ACC112 (cell line): ENCODE results near the gene OR6B2.
"Not testable (repeated sequence)": the region's sequence is repeated elsewhere in the genome, so short reads cannot be mapped to it uniquely, and the experiment has no call there.

Source experiments
- H2AFZ ChIP-seq: fragments of 200-600 bp; sonication (generic); one replicate; pipeline ENCODE4 v1.6.0; 2017; ENCODE audit warnings: antibody characterized with exemption, low read length; ENCODE audit not compliant: unreplicated experiment
- H3K27ac ChIP-seq: fragments of 200-600 bp; sonication (generic); 2 replicates; pipeline ENCODE4 v1.5.1; 2014; ENCODE audit warnings: low read depth, mild to moderate bottlenecking, antibody characterized with exemption, low read length, moderate library complexity
- H3K27me3 ChIP-seq: fragments of 200-600 bp; sonication (generic); 2 replicates; pipeline ENCODE4 v1.6.1; 2014; ENCODE audit warnings: mild to moderate bottlenecking, antibody characterized with exemption, low read length, moderate library complexity, mixed read lengths; ENCODE audit not compliant: insufficient read depth
- H3K36me3 ChIP-seq: fragments of 200-600 bp; sonication (generic); 2 replicates; pipeline ENCODE4 v1.6.1; 2016; ENCODE audit warnings: mild to moderate bottlenecking, antibody characterized with exemption, low read length, moderate library complexity, mixed read lengths; ENCODE audit not compliant: insufficient read depth
- H3K4me1 ChIP-seq: fragments of 200-600 bp; sonication (generic); one replicate; pipeline ENCODE4 v1.6.1; 2016; ENCODE audit warnings: low read length, mixed read lengths; ENCODE audit not compliant: insufficient read depth, unreplicated experiment, control insufficient read depth
- H3K4me3 ChIP-seq: fragments of 200-600 bp; sonication (generic); 2 replicates; pipeline ENCODE4 v1.5.1; 2014; ENCODE audit warnings: mild to moderate bottlenecking, low read depth, low read length
- H3K79me2 ChIP-seq: fragments of 200-600 bp; sonication (generic); one replicate; pipeline ENCODE4 v1.6.0; 2016; ENCODE audit warnings: low read length; ENCODE audit not compliant: control insufficient read depth, unreplicated experiment, insufficient read depth

Gene OR6B2

DNA sequence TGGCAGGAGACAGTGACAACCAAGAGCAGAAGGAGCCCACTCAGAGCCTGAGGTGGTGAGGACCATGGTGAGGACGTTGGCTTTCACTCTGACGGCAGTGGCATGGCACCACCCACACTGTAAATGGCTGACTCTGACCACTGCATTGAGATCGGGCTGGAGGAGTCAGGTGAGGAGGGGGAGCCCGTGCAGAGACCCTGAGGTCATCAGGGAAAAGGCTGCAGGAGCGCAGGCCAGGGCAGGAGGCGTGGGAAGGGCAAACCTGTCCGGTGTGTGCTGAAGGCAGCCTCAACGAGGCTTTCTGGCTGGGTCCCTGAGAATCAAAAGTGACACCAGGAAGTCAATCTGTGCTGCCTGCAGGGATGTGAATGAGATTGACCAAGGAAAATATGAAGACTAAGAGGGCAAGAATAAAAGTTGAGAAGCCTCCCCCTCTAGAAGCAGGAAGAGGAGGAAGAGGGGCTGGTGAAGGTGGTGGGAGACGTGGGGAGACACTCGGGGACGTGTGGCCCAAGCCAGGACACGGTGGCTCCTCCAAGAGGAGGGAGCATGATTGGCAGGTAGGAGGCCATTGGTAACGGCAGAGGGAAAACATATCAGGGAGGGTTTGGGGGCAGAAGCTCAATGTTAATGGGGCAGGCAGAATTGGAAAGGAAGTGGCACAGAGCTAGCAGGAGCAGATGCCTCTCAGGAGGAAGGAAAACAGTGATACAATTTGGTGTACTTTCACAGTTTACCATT is 25.1 kb upstream of the OR6B2 start:
- H3K27ac ChIP-seq: no peak overlapping the region
- no peaks in the 10 kb centered on the region for H3K4me1 ChIP-seq
- peaks cover 85% of the 10 kb centered on the region for H3K27me3 ChIP-seq
- H3K4me3 ChIP-seq: no peak overlapping the region
- no peaks in the 10 kb centered on the region for H3K36me3 ChIP-seq
- no peak overlapping the region for H2AFZ ChIP-seq
- no peaks in the 10 kb centered on the region for H3K79me2 ChIP-seq

DNA sequence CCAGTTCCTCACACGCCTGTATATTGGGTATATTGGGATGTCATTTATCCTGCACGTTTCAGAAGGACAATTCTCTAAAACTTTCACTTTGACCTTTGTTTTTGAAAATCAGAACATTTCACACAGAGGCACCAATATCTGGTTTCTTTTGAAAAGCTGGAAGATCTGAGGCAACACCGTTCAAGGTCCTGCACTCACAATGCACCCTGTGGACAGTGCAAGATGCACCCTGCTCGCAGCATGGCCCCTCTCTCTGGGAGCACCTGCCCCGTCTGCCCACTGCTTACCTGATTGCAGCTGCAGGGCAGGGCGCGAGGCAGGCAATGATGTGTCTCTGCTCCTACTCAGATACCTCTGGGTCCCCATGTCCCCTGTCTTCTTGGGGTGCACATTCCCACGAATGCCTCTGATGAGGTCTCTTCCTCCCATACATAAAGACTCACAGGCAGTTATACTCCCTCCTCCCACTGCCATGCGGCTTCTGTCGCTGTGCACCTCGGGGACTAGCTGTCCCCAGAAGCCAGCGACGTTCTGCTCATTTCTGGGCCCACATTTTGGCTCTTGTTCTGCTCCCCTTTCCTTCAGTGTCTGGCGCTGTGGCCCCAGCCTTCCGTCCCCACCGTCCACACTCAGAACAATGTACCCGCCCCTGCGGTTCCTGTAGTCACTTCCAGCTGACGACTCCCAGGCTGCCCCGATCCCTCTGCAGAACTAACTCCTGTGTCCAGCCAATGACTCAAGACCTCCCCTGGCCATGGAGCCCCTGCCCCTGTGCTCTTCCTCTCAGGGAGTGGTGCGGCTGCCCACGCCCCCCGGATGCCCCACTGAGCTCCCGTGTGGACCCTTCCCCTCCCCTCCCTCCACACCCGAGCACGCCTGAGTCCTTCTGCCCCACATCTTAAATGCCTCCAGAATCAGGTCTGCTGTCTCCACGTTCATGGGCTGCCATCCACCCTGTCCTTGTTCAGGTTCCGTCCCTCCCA is 23.2 kb upstream of the OR6B2 start, which contains the start of gene OR6B3:
TSS of gene OR6B3 (minus strand) at position 349 of the 983 bp plus-strand sequence.
- Histone ChIP-seq H3K36me3 (no peaks in the 10 kb centered on the region), H2AFZ (no peak within 1 kb of the TSS), H3K27ac (no peak within 1 kb of the TSS), H3K4me3 (no peak within 1 kb of the TSS), H3K79me2 (no peaks in the 10 kb centered on the region), H3K27me3 (peaks cover 97% of the 10 kb centered on the region), H3K4me1 (no peaks in the 10 kb centered on the region)

DNA sequence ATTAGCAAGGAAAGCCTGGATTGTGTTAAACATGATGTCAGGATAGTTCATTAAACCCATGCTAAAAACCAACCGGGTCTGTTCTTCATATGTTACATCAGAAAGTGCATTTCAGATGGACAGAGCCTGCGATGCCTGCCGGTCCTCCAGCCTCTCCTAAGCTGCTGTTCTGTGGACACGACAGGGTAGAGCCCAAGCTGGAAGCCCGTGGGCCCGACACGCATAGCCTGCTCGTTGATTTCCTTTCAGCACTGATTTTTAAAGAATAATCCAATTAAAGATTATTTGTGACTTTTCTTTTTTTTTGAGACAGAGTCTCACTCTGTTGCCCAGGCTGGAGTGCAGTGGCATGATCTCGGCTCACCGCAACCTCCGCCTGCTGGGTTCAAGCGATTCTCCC is 22.3 kb upstream of the OR6B2 start:
- no peak overlapping the region for H3K4me3 ChIP-seq

DNA sequence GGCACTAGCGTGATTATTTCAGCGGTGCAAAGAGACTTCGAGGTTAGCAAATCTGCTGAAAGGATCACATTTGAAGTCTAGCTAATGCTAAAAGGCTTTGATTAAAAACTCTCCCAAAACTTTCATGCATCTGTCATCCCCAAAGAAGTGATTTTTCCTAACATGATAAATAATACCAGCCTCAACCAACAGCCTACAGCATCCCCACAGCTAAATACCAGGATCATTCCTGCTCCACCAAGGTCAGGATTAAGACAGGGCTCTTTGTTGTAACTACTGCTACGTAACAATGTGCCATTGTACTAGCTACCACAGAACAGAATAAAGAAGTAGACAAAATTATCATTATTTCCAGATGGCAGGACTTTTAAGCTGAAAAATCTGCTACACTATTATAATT is 21.5 kb upstream of the OR6B2 start:
- H3K27ac ChIP-seq: no peak overlapping the region
- peaks cover 99% of the 10 kb centered on the region for H3K27me3 ChIP-seq
- H3K79me2 ChIP-seq: no peaks in the 10 kb centered on the region
- no peaks in the 10 kb centered on the region for H3K4me1 ChIP-seq
- no peak overlapping the region for H3K4me3 ChIP-seq
- no peak overlapping the region for H2AFZ ChIP-seq
- no peaks in the 10 kb centered on the region for H3K36me3 ChIP-seq

More for the DNA sequence above, 22.3 kb upstream of the OR6B2 start:
- peaks cover 99% of the 10 kb centered on the region for H3K27me3 ChIP-seq
- no peaks in the 10 kb centered on the region for H3K36me3 ChIP-seq
- H2AFZ ChIP-seq: no peak overlapping the region
- no peaks in the 10 kb centered on the region for H3K4me1 ChIP-seq
- H3K79me2 ChIP-seq: no peaks in the 10 kb centered on the region
- H3K27ac ChIP-seq: no peak overlapping the region

DNA sequence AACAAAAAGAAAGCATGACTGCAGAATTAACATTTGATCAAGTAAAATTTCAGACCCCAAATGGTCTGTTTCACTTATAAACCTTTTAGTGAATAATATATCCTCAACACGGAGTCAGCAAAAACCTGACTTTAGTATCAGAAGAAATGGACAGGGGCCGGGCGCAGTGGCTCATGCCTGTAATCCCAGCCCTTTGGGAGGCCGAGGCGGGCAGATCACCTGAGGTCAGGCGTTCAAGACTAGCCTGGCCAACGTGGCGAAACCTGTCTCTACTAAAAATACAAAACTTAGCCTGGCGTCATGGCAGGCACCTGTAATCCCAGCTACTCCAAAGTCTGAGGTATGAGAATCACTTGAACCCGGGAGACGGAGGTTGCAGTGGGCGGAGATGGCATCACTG is 20.0 kb upstream of the OR6B2 start:
- H3K27me3 ChIP-seq: peaks cover 90% of the 10 kb centered on the region
- H2AFZ ChIP-seq: no peak overlapping the region
- no peaks in the 10 kb centered on the region for H3K79me2 ChIP-seq
- no peaks in the 10 kb centered on the region for H3K36me3 ChIP-seq
- no peak overlapping the region for H3K4me3 ChIP-seq
- H3K27ac ChIP-seq: no peak overlapping the region
- no peaks in the 10 kb centered on the region for H3K4me1 ChIP-seq

DNA sequence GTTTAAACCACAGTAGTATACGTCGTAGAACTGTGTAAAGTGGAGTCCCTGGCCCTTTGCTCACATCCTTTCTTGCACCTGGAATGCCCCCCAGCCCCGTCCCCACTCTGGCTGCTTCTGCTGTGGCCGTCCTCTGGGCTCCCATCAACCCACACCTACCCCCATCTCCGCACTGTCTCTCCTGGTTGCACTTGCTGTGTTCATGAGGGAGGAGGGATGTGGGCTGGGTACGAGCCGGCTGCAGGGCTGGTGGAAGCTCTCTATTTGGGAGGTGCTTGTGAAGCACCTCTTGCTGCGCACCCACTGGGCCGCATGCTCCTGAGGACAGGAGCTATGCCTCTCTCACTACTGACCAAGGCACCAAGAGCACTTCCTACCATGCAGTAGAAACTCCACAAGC is 18.0 kb upstream of the OR6B2 start:
- no peaks in the 10 kb centered on the region for H3K4me1 ChIP-seq
- H3K27ac ChIP-seq: no peak overlapping the region
- H3K36me3 ChIP-seq: no peaks in the 10 kb centered on the region
- no peaks in the 10 kb centered on the region for H3K79me2 ChIP-seq
- no peak overlapping the region for H2AFZ ChIP-seq
- H3K27me3 ChIP-seq: peaks cover 90% of the 10 kb centered on the region
- no peak overlapping the region for H3K4me3 ChIP-seq

DNA sequence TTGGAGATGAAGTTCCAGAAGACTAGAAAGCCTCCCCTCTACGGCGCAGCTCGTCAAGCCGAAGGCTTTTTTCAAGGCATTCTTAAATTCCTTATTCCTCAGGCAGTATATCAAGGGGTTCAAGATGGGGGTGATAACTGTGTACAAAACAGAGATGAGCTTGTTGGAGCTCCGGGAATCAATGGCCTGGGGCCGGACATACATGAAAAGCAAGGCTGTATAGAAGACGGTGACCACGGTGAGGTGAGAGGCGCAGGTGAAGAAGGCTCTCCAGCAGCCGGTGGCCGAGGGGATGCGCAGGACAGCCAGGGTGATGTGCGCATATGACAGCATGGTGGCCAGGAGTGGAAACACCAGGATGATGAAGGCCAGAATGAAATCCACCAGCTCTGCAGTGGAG is 14.9 kb upstream of the OR6B2 start:
- peaks cover 83% of the 10 kb centered on the region for H3K27me3 ChIP-seq
- no peaks in the 10 kb centered on the region for H3K4me1 ChIP-seq
- H3K27ac ChIP-seq: no peak overlapping the region
- H3K4me3 ChIP-seq: no peak overlapping the region
- H3K36me3 ChIP-seq: no peaks in the 10 kb centered on the region
- H2AFZ ChIP-seq: no peak overlapping the region
- H3K79me2 ChIP-seq: no peaks in the 10 kb centered on the region

DNA sequence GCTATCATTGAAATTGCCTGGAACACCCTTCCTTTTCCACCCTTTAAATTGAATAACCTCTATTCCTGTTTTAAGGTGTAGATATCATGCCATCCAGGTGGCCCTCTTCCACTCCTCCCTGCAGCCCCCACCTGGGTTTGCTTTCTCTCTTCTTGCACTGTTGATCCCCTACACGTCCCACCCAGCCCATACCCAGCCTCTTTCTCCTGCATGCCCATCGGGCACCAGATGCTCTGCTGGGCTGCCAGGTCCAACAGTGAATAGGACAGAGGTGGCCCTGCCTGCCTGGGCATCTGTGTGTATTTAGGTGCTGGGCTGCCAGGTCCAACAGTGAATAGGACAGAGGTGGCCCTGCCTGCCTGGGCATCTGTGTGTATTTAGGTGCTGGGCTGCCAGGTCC is 13.9 kb upstream of the OR6B2 start:
- not testable (repeated sequence) for H3K79me2 ChIP-seq, H2AFZ ChIP-seq, H3K4me3 ChIP-seq, H3K27ac ChIP-seq, H3K36me3 ChIP-seq, H3K4me1 ChIP-seq
- peaks cover 83% of the 10 kb centered on the region for H3K27me3 ChIP-seq

DNA sequence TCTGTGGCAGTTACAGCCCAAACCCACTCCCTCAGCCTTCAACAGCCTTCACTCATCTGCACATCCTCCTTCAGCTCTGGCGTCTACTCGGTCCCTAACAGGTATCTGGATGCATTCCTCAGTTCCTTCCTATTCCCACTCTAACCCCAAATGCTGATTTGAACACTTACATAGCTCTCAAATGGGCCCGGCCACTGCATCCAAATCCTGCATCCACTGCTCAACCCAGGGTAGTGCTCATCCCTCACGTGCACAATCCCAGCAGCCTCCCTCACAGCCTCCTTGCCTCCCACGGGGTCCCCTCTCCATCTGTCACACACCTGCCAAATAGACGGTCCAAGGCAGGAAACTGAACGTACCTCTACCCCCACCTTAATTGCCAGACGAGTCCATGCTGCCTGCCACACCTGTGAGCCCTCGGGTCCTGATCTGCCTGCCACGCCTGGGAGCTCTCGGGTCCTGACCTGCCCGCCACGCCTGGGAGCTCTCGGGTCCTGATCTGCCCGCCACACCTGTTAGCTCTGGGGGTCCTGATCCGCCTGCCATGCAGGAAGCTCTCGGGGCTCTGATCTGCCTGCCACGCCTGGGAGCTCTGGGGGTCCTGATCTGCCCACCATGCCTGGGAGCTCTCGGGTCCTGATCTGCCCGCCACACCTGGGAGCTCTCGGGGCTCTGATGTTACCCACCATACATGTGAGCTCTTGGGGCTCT is 13.2 kb upstream of the OR6B2 start:
- Histone ChIP-seq H3K4me1 (no peaks in the 10 kb centered on the region), H3K27ac (no peak overlapping the region), H3K36me3 (no peaks in the 10 kb centered on the region), H3K4me3 (no peak overlapping the region), H3K27me3 (peaks cover 83% of the 10 kb centered on the region), H2AFZ (no peak overlapping the region), H3K79me2 (no peaks in the 10 kb centered on the region)

DNA sequence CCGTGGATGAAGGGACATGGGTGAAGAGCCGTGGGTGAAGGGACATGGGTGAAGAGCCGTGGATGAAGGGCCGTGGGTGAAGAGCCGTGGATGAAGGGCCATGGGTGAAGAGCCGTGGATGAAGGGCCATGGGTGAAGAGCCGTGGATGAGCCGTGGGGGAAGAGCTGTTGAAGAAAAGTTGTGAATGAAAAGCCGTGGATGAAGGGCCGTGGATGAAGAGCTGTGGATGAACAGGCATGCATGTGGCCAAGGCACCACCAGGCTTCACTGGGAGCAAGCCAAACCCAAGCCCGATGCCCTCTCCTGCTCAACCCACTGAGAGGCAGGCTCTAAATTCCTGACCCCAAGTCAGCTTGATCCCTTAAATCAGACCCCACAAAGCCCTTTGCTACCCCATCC is 12.5 kb upstream of the OR6B2 start:
- Histone ChIP-seq H3K79me2 (no peaks in the 10 kb centered on the region), H3K27ac (no peak overlapping the region), H2AFZ (no peak overlapping the region), H3K27me3 (peaks cover 82% of the 10 kb centered on the region), H3K36me3 (no peaks in the 10 kb centered on the region), H3K4me3 (no peak overlapping the region), H3K4me1 (no peaks in the 10 kb centered on the region)
